Activated CD8-positive, alpha-beta memory T cell treated with anti-CD3 and anti-CD28 coated beads, Interleukin-2, amount 50 U/mL, for 48 hours (primary cell): ENCODE data around the gene TMEM255B.
"Not testable (repeated sequence)": the region's sequence is repeated elsewhere in the genome, so short reads cannot be mapped to it uniquely, and the experiment has no call there.

Source experiments
- DNase-seq: peaks from one replicate; pipeline ENCODE4 v3.0.0-alpha.2; 2020

The TMEM255B gene

DNA sequence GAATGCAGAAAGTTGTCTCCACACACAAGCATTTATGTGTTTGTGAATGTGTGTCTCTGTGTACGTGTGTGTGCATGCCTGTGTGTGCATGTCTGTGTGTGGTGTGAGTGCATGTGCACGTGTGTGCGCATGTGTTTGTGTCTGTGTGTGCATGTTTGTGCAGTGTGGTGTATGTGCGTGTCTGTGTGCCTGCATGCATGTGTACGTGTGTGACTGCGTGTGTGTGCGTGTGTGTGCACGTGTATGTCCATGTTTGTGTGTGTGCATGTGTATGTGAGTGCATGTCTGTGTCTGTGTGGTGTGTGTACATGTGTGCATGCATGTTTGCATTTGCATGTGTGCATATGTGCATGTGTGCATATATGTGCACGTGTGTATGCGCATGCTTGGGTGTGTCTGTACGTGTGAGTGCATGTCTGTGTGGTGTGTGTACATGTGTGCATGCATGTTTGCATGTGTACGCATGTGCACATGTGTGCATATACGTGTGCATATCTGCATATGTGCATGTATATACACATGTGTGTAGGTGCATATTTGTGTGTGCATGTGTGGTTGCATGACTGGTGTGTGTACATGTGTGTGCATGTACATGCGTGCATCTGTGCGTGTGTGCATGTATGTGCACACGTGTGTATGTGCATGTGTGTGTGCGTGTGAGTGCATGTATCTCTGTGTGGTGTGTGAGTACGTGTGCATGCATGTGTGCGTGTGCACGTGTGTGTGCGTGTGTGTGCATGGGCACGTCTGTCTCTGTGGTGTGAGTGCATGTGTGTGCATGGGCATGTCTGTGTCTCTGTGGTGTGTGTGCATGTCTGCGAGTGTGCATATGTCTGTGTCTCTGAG lies 8.2 kb upstream of the TMEM255B start:
- no peak for DNase-seq

DNA sequence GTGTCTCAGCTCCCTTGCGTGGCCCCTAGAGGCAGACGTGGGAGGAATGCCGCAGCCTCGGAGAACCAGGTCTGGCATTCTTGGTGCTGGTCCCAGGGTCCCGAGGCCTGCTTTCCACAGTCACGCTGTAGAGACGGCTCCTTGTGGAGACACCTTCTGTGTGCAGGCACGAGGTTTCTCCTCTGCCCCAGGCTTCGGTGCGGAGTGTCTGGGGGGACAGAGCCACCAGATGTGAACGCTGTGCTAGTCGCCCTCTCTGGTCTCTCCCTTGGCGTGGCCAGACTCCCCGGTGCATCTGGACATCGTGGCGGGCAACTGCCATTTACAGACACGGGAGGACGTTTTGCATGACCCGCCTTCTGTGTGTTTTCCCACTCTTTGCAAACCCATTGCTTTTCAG lies 7.5 kb upstream of the TMEM255B start:
- no peak for DNase-seq

DNA sequence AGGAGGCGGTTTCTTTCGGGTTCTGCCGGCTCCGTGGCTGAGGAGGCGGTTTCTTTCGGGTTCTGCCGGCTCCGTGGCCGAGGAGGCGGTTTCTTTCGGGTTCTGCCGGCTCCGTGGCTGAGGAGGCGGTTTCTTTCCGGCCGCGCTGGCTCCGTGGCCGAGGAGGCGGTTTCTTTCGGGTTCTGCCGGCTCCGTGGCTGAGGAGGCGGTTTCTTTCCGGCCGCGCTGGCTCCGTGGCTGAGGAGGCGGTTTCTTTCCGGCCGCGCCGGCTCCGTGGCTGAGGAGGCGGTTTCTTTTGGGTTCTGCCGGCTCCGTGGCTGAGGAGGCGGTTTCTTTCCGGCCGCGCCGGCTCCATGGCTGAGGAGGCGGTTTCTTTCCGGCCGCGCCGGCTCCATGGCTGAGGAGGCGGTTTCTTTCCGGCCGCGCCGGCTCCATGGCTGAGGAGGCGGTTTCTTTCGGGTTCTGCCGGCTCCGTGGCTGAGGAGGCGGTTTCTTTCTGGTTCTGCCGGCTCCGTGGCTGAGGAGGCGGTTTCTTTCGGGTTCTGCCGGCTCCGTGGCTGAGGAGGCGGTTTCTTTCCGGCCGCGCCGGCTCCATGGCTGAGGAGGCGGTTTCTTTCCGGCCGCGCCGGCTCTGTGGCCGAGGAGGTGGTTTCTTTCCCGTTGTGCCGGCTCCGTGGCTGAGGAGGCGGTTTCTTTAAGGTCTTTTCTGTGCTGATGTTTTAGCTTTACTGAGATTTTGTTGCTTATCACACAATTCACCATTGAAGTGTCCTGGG lies 6.6 kb upstream of the TMEM255B start:
- not testable (repeated sequence) for DNase-seq

GRCh38 chr13:113753171-113753570 lies 5.9 kb upstream of the TMEM255B start:
- DNase-seq: no peak

DNA sequence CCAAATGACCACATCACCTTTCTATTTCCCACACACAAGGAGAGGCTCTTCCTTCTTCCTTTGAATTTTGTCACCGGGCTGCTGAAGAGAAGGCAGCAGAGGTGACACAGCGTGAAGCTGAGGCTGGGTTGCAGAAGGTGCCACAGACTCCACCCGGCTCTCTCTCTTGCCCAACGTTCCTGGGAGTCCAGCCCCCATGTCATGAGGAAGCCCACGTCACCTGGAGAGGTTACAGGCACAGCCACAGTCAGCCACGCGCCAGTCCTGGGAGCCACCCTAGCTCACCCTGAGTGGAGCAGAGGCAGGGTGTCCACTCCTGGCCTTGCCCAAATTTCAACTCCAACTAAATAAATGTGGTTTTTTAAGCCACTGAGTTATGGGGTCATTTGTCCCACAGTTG lies 4.8 kb upstream of the TMEM255B start:
- DNase-seq: no peak

DNA sequence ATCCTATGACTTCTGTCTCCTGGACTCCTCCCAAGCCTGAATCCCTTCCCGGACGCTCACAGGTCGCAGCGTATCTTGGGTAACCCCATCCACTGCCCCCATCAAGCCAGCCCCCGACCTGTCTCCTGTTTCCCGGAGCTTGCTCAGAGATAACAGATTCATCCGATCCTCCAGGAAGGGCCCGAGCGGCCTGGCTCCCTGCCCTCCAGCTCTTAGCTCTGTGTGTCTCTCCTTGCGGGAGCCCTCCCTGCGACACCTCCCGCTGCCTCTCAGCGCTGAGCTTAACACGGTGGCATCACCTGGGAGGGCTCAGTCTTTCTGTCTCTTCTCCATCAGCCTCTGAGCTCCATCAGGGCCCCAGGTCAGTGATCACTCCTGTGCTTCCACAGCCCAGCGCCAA lies 4.3 kb upstream of the TMEM255B start:
- DNase-seq: no peak

DNA sequence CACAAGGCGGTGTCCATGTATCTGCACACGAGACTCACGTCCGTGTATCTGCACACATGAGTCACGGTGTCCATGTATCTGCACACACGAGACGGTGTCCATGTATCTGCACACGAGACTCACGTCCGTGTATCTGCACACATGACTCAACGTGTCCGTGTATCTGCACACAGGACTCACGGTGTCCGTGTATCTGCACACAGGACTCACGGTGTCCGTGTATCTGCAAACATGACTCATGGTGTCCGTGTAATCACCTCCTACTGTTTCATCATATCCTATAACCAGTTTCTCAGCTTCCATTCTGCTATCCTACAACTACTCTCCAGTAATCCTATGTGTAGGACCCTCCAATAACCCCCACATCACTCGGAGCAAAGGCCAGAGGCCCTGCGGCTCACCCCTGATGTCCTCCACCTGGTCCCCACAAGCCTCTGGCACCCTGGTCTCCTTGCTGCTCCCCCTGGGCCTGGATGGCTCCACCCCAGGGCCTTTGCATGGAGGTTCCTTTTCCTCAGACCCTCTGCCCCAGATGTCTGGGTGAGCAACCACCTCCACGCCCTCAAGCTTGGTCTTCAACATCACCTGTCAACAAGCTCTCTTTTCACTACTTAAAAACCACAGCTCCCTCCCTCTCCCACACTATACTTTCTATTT lies 2.5 kb upstream of the TMEM255B start:
- DNase-seq: no peak

GRCh38 chr13:113759525-113760137 lies 605 bp downstream of the TMEM255B start:
- no peak for DNase-seq

GRCh38 chr13:113761136-113761535 lies 2.1 kb downstream of the TMEM255B start:
- DNase-seq: no peak

GRCh38 chr13:113762075-113762474 lies 3.0 kb downstream of the TMEM255B start:
- no peak for DNase-seq

DNA sequence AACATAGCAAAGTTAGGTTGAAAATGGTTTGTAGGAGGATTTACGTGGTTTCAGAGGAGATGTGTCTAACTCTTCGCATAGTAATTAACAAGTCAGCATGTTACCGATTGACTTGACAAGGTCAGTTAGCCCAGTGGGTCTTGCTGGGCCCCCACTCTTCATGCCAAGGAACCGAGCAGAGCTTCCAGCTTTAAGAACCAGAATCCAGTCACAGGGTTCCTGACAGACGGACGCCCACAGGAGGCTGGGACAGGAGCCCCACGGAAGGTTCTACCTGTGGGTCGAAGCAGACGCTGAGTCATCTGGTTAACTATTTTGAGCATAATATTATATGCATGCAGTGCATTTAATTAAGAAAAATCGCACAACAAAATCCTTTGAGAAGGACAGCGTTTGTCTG lies 3.5 kb downstream of the TMEM255B start:
- no peak for DNase-seq

DNA sequence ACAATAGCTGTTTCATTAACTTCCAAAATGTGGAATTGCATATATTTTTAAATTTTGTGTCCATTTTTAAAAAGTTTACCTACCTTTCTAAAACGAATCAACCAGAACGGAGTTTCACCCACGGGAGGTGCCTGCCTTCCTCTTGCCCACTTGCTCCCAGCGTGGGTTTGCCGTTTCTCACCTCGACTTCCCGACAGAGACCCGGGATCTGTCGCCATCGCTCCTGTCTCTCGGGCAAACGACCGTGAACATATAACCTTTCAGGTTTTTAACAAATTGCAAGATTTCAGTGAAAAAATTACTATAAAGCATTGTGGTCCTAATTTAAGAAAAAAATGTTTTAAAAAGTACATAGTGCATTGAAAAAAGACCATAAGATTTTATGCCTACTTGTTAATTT lies 4.2 kb downstream of the TMEM255B start:
- no peak for DNase-seq

DNA sequence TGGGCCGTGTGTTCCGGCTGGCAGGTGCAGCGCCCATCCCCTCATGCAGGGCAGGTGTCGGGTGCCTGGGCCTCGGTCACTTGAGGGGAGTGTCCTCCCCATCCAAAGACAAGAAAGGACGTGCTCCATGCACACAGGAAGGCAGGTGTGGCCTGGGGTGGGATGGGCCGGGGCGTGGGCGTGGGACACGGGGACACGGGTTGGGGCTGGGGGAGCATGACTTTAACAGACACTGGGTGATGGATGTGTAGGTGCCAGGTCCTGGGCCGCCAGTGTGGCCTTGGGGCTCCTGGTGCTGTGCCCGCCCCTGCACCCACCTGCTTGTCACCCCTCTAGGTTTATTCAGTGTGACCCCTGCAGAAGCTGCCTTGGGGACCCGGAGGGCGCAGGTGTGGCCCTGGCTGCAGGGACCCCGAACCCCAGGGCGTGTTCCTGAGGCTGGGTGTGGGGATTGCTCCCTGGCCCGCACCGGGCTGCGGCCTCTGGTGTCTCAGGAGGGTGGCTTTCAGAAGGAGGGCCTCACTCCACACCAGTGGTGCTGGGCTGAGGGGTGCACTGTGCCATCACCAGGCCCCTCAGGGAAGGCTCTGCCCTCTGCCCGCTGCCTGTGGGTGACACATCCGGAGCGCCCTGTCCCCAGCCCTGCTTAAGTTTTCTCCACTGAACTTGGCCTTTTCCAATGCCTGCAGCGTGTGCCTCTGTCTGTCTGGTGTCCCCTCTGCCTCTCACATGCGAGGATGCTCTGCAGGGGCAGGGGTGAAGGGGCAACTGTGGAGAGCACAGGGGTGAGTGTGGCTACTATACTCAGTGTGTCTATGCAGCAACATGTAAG lies 5.2 kb downstream of the TMEM255B start:
- no peak for DNase-seq

- DNase-seq: no peak
Observed at GRCh38 chr13:113764793-113765563, 6.0 kb downstream of the TMEM255B start.

DNA sequence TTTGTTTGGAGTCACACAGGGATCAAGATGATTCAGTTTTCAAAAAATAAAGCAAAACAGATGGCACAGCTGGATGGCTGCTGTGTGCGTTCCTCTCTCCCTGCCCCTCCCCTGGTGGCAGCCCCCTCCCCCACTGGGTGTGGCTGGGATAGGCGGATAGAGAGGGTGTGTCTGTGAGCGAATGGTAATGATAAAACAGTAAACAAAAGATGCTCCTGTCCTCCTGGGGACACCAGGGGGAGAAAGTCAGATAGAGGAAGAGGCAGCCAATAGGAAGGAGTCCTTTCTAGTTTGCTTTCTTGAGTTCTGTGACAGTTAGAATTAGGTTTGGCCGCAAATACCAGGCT lies 6.5 kb downstream of the TMEM255B start:
- DNase-seq: no peak

DNA sequence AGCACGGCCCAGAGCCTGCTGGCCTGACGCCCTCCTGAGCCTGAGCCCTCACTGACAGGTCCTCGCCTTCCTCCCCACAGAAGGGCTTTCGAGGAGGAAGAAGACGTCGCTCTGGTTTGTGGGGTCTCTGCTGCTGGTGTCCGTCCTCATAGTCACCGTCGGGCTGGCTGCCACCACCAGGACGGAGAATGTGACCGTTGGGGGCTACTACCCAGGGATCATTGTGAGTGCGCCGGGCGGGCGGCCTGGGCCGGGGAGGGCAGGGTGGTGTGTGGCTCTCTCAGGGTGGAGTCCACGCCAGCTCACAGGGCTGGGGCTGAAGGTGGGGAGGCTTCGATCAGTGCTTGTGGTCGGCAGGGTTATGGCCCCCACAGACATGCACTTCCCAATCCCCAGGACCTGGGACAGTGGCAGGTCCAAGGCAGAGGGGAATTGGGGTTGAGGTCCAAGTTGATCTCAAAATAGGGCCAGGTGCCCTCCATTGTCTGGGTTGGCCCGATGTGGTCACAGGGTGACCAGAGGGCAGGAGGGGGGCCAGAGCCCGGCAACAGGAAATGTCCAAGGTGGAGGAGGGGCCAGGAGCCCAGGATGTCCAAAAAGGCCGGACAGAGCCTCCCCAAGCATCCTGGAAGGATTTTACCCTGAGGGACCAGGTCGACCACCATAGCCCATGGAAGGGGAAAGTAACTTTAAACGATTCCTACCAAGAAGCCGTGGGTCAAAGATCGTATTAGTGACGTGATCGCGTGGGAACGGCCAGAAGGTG lies 7.2 kb downstream of the TMEM255B start:
- no peak for DNase-seq

DNA sequence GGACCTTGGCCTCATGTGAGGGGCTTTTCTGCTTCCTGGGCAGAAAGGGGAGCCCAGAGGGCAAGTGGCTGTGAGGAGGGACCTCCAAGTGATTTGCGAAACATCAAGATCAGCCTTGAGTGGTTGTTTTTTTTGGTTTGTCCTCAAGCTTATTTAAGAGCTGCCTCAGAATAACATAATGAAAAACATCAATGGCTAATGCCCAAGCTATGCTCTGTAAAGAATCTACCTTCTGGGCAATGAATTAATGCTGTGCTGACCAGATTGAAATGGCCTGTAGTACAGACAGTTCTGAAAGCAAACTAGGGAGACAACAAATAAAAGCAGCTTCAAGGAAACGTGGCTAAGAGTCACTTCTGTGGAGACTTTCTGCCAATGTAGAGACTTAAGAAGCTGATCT lies 8.3 kb downstream of the TMEM255B start:
- DNase-seq: no peak

GRCh38 chr13:113768018-113768905 lies 9.2 kb downstream of the TMEM255B start:
- DNase-seq: no peak

GRCh38 chr13:113769106-113769505 lies 10.1 kb downstream of the TMEM255B start:
- no peak for DNase-seq

- no peak for DNase-seq
Observed at GRCh38 chr13:113769881-113770280, 10.9 kb downstream of the TMEM255B start.
